GM19023 (cell line): ENCODE measurements around the gene ALDOA.

Source experiments
- ATAC-seq: cut with Tn5 transposase; IDR thresholded peaks from one replicate; pipeline ENCODE4 v1.9.1; 2021; ENCODE audit warnings: mild to moderate bottlenecking, moderate library complexity; ENCODE audit not compliant: unreplicated experiment

Gene ALDOA

DNA sequence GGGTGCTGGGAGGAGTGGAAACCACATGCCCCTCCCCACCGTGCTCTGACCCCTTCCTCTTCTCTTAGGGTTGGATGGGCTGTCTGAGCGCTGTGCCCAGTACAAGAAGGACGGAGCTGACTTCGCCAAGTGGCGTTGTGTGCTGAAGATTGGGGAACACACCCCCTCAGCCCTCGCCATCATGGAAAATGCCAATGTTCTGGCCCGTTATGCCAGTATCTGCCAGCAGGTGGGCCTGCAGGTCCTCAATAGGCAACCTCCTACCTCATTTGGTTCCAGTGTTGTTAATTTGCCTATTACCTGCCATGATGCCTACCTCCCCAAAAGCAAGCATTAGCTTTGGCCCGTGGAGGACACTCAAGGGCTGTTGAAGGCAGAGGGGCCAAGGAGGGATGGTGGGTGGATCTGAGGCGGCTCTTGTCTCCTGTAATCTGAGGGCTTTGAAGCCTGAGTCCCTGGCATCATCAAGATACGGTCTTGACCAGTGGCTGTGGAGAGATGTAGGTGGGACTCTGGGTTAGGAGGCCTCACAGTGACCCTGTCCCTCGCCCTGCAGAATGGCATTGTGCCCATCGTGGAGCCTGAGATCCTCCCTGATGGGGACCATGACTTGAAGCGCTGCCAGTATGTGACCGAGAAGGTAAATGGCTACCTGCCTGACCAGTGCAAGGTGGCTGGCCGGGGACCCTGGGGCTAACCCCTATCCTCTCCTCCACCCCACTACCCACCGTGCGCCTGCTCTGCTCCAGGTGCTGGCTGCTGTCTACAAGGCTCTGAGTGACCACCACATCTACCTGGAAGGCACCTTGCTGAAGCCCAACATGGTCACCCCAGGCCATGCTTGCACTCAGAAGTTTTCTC is 3.4 kb downstream of the ALDOA start:
- ATAC-seq, result no peak

DNA sequence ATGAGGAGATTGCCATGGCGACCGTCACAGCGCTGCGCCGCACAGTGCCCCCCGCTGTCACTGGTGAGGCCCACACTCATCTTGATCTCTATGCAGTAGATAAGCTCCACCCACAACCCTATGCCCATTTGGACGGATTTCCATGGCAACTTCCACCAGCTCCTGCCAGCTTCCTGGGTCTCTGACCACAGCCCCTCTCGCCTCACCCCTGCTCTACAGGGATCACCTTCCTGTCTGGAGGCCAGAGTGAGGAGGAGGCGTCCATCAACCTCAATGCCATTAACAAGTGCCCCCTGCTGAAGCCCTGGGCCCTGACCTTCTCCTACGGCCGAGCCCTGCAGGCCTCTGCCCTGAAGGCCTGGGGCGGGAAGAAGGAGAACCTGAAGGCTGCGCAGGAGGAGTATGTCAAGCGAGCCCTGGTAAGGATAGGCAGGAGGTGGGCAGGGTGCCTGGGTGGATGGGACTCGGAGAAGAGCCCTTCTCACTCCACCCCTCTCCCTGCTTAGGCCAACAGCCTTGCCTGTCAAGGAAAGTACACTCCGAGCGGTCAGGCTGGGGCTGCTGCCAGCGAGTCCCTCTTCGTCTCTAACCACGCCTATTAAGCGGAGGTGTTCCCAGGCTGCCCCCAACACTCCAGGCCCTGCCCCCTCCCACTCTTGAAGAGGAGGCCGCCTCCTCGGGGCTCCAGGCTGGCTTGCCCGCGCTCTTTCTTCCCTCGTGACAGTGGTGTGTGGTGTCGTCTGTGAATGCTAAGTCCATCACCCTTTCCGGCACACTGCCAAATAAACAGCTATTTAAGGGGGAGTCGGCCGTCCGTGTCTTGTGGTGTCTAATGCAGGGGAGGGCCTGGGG is 4.3 kb downstream of the ALDOA start:
- ATAC-seq, result no peak

DNA sequence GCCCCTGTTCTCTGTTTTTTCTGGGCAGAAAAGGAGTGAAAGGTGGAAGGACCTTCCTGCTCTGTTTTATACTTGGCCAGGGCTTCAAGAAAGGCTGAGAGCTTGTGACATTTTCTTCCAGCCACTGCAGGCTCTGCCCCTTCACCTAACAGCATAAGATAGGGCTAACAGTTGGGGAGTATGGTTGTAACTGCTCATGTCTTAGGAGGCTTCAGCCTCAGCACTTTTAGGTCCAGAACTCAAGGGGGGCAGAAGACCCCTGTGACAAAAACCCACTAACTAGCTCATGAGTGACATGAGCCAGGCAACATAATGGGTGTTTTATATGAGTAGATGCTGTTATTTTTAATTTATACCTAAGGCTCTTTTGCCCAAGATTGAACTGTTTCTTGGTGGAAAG is 4.9 kb downstream of the ALDOA start:
- ATAC-seq, result no peak

DNA sequence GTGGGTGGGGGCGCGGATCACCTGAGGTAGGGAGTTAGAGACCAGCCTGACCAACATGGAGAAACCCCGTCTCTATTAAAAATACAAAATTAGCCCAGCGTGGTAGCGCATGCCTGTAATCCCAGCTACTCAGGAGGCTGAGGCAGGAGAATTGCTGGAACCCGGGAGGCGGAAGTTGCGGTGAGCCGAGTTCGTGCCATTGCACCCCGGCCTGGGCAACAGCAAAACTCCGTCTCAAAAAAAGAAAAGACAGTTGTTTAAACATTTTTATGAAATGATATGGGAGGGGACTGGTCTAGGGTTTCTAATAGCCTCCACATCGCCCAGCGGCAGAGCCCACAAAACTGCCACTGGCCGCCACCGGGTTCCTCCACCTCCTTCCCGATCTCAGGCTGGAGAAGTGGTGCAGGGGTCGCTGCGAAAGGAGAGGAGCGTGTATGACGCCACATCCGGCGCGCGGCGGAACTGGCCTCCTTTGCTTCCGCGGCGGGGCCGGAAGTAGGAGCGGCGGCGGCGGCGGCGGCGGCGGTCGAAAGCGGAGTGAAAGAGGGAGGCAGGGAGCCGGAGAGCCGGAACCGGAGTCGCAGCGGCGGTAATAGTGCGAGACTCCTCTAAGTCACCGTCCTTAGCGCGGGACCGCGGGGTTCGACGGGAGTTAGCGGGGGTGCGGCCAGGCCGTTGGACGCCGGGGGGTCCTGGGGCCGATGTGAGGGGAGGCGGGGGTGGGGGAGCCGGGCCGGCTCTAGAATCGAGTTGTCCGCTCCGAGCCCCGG is 10.1 kb downstream of the ALDOA start, which contains the start of gene PPP4C:
Gene PPP4C (plus strand): TSS at position 492 of the 773 bp plus-strand sequence. CDS start 384 bp downstream, outside the sequence.
- ATAC-seq, result peak; percentile 70

DNA sequence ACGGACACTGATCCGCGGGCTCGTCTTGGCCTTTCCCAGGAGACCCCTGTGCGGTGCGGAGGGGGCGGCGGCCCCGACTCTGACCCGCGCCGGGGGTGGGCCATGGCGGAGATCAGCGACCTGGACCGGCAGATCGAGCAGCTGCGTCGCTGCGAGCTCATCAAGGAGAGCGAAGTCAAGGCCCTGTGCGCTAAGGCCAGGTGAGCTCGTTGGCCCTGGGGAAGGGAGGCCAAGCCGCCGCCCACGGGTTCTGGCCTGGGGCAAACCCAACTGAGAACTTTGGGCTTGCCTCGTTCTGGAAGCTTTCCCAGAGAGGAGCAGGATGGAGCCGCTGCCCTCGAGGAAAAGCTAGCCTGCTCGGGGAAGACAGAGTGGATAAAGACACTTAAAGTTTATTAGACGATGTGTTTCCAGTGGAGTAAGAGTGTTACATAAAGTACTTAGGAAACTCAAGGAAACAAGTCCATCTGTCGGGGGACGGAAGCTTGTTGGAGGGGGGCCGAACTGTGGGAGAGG is 10.8 kb downstream of the ALDOA start:
- peak; percentile 31 for ATAC-seq

DNA sequence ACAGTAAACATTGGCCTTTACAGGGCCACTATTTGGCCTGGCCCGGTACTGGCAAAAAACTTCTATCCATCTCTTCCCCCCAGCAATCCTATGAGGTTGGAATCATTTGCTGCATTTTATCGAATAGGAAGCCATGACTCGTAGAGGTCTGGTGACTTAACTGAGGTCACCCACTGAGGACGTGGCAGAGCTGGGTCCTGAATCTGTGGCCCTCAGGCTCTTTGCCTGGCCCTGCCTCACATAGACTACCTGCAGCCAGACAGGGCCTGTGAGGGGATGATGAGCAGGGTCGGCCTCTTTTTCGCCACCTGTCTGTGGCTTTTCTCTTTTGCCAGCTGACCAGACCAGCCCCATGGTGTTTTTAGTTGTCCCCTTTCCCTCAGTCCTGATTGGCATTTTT is 12.1 kb downstream of the ALDOA start:
- no peak for ATAC-seq

DNA sequence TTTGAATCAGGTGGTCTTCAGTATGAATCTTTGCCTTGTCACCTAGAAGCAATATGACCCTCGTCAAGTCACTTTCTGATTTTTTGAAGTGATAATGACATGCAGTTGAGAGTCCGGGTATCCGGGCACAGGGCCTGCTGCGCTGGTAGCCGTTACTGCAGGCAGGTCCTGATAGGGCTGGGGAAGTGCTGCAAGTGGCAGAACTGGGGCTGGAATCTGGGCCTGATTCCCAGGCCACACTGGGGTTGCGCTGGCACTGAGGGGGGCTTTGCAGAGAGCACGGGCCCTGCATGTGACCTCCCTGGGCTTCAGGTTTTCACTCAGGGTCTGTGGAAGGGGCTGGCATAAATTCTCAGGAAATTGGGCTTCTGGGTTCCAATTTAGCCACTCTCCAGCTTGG is 13.2 kb downstream of the ALDOA start:
- no peak for ATAC-seq

DNA sequence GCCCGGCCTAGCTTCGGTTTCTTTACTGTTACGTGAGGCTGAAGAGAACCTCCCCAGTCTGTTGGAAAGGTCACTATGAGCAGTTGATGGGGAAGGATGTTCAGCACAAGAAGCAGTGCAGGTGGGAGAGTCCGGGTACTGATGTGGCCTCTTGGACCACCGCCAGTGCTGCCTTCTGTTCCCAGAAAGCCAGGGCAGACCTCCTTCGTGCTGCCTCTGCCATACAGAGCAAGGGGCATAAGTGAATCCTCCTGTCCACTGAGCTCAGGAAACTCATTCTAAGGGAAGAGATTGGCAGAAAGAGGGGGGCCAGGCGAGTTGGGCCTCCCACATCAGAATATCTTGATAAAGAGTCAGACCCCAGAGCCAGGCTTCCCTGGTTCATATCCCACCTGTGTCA is 13.9 kb downstream of the ALDOA start:
- no peak for ATAC-seq

DNA sequence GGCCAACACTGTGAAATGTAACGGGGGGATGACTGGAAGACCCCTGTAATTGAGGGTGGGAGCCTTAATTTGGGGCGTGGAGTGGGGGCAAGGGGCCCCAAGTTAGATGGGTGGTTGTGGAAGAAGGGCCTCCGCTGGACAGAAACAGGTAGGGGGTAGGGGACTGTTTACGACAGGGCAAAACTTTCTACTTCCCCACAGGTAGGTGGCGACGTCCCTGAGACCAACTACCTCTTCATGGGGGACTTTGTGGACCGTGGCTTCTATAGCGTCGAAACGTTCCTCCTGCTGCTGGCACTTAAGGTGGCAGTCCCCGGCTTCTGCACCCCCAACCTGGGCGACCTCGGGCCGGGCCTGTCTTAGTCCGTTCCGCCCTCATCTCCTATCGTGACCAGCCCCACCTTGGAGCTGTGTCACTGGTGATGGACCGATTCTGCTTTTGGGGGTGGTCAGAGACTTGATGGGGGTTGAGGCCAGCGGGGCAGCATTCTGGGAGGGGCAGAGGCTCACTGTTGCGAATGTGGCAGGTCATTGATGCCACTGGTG is 17.1 kb downstream of the ALDOA start:
- no peak for ATAC-seq

DNA sequence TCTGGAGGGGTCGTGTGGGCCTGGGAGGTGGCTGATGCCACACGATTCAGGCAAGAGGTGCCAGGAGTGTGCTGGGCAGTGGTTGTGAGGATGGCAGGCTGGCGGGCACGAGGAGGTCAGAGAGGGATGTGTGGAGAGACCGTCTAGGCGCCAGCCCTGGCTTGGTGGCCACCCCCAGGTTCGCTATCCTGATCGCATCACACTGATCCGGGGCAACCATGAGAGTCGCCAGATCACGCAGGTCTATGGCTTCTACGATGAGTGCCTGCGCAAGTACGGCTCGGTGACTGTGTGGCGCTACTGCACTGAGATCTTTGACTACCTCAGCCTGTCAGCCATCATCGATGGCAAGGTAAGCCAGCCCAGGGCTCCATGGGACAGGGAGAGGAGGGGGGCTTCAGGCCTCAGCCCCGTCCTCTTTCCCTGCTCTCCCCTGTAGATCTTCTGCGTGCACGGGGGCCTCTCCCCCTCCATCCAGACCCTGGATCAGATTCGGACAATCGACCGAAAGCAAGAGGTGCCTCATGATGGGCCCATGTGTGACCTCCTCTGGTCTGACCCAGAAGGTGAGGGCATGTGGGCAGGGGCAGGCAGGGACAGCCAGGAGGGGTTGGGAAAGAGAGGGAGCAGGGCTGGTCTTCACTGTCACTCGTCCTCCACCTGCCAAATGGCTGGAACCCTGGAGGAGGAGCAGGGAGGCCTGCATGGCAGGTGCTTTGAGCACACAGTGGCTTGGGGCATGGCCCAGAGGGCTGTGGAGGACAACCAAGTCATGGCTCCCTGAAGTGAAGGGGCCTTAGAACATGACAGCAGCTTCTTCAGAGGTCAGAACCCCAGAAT is 17.9 kb downstream of the ALDOA start:
- no peak for ATAC-seq

DNA sequence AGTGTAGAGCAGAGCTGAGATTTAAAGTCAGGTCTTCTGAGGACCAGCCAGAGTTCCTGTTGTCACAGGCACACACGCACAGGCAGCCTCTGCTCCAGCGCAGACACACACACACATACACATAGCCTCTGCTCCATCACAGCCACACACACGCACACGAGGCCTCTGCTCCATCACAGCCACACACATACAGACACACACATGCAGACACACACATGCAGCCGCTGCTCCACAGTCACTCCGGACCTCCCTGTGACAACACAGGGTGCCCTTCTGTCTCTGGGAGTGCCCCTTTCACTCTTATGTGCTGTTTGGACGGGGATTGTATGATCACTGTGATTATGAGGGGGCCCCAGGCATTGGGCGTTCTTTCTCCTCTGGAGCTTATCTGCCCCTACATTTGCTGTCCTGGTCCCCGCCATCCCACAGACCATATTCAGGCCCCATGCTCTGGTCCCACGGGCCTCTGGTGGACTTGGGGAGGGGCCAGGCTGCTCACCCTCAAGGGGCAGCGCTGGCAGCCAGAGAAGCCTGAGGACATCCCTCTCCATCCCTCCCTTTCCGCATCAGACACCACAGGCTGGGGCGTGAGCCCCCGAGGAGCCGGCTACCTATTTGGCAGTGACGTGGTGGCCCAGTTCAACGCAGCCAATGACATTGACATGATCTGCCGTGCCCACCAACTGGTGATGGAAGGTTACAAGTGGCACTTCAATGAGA is 18.7 kb downstream of the ALDOA start:
- ATAC-seq, result no peak

DNA sequence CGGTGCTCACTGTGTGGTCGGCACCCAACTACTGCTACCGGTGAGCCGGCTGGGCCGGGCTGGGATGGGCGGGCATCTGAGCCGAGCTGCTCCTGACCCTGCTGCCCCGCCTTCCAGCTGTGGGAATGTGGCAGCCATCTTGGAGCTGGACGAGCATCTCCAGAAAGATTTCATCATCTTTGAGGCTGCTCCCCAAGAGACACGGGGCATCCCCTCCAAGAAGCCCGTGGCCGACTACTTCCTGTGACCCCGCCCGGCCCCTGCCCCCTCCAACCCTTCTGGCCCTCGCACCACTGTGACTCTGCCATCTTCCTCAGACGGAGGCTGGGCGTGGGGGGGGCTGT is 19.2 kb downstream of the ALDOA start:
- no peak for ATAC-seq

DNA sequence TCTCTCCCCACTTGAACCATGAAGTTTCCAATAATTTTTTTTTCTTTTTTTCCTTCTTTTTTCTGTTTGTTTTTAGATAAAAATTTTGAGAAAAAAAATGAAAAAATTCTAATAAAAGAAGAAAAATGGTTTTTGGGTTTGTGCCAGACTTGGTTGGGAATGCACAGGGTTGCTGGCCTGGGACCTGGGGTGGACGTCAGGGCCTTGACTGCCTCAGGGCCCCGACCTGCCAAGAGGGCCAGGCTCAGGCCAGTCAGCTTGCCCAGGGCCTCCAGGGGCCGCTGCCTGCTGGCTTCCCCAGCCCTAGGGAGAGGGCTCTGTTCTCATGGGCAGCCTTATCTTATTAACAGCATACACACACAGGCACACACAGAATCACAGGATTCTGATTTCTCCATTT is 19.7 kb downstream of the ALDOA start:
- no peak for ATAC-seq

DNA sequence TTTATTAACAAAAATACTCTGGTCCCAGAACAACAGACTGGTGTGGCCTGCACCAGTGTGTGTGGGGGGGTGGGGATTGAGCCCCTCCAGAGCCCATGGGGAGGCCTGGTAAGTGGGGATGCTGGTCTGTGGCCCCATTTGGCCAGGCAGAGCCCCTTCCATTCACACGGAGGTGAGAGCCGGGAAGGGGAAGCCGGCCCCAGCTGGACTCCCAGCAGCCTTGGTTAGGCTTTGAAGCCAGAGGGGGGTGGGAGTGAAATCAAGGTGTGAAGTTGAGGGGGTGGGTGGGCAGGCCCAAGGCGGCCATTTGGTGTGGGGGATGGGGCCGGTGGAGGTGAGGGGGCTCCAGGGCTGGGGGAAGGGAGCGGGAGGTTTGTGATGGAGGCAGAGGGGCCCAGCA is 20.3 kb downstream of the ALDOA start:
- ATAC-seq, result no peak

DNA sequence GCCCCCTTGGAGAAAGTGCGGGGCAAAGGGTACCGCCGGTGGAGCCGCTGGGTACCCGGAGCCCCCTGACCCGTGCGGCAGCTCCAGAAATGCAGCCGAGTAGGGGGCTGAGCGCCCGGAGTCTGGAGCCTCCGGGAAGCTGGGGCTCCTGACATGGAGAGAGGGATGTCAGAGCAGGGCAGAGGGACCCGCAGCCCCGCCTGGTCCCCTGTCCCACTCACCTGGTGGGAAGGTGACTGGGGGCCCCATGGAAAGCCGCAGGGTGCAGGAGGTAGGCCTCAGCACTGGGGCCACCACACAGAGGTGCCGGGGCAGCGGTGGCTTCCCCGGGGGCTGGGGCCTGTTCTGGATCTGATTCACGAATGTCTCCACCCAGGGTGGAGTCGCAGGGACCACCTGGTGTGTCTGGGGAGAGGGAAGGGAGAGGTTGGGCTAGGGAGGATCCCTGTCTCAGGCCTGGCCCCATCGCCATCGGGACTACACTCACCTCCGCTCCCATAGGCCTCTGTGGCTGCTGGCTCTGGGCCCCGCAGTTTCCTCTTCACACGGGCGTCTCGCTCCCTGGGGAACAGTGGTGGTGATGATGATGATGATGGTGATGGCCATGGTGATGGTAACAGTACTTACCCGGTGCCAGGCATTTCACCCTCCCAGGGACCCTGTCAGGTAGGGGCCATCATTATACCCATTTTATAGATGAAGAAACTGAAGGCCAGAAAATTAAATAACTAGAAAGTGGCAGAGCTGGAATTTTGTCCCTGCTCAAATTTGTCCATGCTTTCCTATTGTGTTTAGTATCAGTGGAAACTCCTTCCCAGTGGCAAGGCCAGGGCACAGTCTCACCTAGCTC is 21.0 kb downstream of the ALDOA start:
- ATAC-seq, result no peak

DNA sequence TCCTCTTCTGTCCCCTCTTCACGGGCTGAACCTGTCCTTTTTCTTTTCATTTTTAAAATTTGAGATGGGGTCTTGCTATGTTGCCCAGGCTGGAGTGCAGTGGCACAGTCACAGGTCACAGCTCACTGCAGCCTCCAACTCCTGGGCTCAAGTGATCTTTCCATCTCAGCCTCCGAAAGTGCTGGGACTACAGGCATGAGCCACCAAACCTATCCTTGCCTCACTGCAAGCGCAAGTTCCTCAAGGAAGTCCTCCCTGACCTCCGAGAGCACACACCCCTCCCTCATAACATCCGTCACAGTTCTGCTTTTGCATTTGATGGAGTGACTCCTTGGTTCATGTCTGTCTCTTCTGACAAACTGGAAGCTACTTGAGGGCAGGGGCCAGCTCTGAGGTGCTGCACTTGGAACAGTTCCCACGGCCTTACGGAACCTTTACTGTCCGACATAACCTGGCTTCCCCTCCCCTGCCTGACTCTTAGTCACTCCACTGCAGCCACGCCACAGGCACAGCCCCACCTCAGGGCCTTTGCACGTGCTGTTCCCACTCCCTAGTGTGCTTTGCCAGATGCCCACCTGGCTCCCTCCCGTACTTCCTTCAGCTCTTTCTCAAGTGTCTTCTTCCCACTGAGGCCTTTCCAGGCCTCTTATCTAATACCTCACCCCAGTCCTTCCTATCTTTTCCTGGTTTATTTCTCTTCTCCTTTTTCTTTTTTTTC is 21.8 kb downstream of the ALDOA start:
- no peak for ATAC-seq

DNA sequence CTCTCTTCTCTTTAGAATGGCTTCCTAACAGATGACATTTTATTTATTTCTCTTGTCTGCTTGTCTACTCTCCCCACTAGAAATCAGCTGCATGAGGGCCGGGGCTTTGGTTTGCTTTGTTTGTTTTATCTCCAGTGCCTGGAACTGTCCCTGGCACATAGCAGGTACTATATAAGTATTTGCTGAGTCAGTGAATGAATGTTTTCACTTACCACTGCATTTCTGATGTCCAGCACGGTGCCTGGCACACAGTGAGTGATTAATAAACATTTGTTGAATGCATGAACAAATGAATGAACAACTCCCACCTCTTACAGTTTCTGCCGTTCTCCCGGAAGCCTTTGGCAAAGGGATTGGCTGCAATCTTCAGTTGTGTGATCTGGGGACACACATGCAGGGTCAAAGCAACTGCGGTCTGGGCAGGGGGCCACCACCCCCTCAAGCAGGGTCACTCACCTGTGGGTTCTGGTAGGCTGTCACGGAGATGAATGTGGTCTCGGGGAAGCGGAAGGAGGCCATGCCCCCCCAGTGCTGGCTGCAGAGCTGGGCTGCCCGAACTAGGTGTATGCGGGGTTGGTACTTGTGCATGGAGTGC is 22.8 kb downstream of the ALDOA start:
- ATAC-seq, result no peak
